Measurements from ENCODE around the gene PLIN5. TPM values are rescaled to one million over a fixed set of nuclear protein-coding genes. Genes with fewer than 3 reads are reported as not detected.

PLIN5 gene
- total and polyA plus RNA-seq, 4 donors = 13.3 to 83.8 (median 56.6) TPM

DNA sequence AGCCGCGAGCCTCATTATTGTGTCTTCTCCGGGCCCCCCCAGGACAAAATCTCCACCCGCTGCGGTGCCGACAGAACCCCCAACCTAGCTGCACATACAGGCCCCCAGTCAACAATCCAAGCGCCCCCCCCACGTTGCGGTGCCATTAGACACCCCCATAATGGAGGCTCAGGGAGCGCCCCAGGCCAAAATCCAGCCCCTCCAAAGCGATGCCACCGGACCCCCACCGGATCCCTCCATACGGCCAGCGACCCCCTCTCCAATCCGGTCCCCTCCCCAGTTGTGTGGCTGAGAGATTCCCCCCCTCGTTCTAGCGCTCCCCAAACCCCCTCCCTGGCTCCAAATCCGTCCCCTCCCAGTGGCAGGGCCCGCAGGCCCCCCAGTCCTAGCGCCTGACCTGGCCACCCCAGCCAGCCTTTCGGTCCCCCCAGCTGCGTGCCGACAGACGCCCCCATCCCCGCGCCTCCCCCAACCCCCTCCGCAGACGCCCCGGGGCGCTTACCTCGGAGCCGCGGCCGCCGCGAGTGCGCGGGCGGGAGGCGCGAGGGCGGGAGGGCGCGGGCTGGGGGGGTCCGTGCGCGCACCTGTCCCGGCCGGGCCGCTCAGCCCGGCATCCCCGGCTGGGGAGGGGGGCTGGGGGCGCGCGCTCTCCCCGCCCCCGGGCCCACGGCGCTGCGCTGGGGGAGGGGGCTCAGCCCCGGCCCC, 46.1 kb upstream of the PLIN5 start:
- H3K4me3 ChIP-seq (ENCODE audit: low read depth in 1 of 3, low read length in 3 of 3) = peak overlapping the region in 1 of 3 donors; percentile 40
- no peaks in the 10 kb centered on the region for H3K36me3 ChIP-seq (ENCODE audit: control insufficient read depth in 4 of 4, insufficient read depth in 3 of 4, low read depth in 1 of 4, low read length in 3 of 4)
- H3K27me3 ChIP-seq (ENCODE audit: control insufficient read depth in 4 of 4, insufficient read depth in 4 of 4, low read length in 3 of 4) = peaks cover 0 to 3% (median under 1%) of the 10 kb centered on the region in 4 donors
- H3K27ac ChIP-seq (ENCODE audit: low read depth in 1 of 2, low read length in 2 of 2) = no peak overlapping the region
- DNase-seq (ENCODE audit: low spot score) = no peak
- H3K9me3 ChIP-seq (ENCODE audit: control insufficient read depth in 4 of 4, low read length in 3 of 4) = no peaks in the 10 kb centered on the region
- WGBS = 2% methylated on average over 62 of the region's 62 CpGs
- no peak overlapping the region for H3K9ac ChIP-seq (ENCODE audit: low read depth in 1 of 2, low read length in 2 of 2)
- TF ChIP-seq HNF4G (IDR thresholded peaks at IDR 0.05) (no peak), EGR1 (IDR thresholded peaks at IDR 0.05; ENCODE audit: low read depth in 2 of 2) (no peak)
- TF ChIP-seq, protein P1, sequence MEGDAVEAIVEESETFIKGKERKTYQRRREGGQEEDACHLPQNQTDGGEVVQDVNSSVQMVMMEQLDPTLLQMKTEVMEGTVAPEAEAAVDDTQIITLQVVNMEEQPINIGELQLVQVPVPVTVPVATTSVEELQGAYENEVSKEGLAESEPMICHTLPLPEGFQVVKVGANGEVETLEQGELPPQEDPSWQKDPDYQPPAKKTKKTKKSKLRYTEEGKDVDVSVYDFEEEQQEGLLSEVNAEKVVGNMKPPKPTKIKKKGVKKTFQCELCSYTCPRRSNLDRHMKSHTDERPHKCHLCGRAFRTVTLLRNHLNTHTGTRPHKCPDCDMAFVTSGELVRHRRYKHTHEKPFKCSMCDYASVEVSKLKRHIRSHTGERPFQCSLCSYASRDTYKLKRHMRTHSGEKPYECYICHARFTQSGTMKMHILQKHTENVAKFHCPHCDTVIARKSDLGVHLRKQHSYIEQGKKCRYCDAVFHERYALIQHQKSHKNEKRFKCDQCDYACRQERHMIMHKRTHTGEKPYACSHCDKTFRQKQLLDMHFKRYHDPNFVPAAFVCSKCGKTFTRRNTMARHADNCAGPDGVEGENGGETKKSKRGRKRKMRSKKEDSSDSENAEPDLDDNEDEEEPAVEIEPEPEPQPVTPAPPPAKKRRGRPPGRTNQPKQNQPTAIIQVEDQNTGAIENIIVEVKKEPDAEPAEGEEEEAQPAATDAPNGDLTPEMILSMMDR (IDR thresholded peaks at IDR 0.05; ENCODE audit: low read depth, low read length, missing input control) = no peak
- H3K4me1 ChIP-seq (ENCODE audit: control insufficient read depth in 4 of 4, insufficient read depth in 4 of 4, low read length in 3 of 4) = peaks cover 9 to 16% (median 11%) of the 10 kb centered on the region in 4 donors

DNA sequence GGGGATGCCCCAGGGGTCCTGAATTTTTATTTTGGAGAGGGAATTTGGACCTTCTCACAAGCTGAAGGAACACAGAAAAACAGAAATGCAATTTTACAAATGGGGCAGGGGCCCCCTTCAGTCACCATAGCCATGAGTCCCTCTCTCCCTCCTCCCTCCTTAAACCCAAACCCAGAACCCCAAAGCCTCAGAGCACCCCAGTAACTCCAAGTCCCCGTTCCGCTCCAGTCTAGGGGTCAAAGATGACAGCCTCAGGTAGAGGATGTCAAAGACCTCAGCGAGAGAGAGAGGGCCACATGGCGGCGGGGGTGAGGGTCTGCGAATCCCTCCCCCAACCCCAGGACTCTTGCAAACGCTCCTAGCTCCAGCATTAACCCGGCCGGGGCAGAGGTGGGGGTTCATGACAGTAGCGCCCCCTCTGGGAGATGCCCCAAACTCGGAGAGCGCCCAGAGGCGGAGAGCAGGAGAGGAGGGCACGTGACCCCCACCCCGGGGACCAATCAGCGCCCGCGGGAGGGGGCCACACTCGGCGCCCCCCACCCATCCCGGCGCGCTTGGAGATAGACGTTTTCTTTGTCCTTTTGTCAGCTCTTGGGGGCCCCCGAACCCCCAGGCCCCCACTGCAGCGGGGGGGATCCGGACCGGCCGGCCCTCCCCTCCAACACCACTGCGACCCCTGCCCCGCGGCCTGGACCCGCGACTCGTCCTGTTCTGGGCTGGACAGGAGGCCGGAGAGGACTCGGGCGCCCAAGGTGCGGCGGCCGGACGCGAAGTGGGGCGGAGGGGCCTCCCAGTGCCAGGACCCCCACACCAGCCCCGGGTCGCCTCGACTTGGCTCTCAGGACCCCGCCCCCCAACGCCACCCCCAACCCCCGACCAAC, 45.2 kb upstream of the PLIN5 start:
- whole genome bisulfite sequencing = 8% methylated on average over 50 of the region's 50 CpGs
- H3K27ac ChIP-seq (ENCODE audit: low read depth in 1 of 2, low read length in 2 of 2) = no peak overlapping the region
- no peak for DNase-seq (ENCODE audit: low spot score)
- no peaks in the 10 kb centered on the region for H3K36me3 ChIP-seq (ENCODE audit: control insufficient read depth in 4 of 4, insufficient read depth in 3 of 4, low read depth in 1 of 4, low read length in 3 of 4)
- H3K27me3 ChIP-seq (ENCODE audit: control insufficient read depth in 4 of 4, insufficient read depth in 4 of 4, low read length in 3 of 4) = peaks cover 0 to 5% (median 2%) of the 10 kb centered on the region in 4 donors
- peaks cover 9 to 16% (median 11%) of the 10 kb centered on the region in 4 donors for H3K4me1 ChIP-seq (ENCODE audit: control insufficient read depth in 4 of 4, insufficient read depth in 4 of 4, low read length in 3 of 4)
- TF ChIP-seq FOXA2 (IDR thresholded peaks at IDR 0.05) = no peak
- TF ChIP-seq FOXA1 (IDR thresholded peaks at IDR 0.05) = no peak
- TF ChIP-seq RXRA (IDR thresholded peaks at IDR 0.05) = no peak
- no peak overlapping the region for H3K9ac ChIP-seq (ENCODE audit: low read depth in 1 of 2, low read length in 2 of 2)
- peak overlapping the region in 1 of 3 donors; percentile 6 for H3K4me3 ChIP-seq (ENCODE audit: low read depth in 1 of 3, low read length in 3 of 3)
- no peaks in the 10 kb centered on the region for H3K9me3 ChIP-seq (ENCODE audit: control insufficient read depth in 4 of 4, low read length in 3 of 4)

DNA sequence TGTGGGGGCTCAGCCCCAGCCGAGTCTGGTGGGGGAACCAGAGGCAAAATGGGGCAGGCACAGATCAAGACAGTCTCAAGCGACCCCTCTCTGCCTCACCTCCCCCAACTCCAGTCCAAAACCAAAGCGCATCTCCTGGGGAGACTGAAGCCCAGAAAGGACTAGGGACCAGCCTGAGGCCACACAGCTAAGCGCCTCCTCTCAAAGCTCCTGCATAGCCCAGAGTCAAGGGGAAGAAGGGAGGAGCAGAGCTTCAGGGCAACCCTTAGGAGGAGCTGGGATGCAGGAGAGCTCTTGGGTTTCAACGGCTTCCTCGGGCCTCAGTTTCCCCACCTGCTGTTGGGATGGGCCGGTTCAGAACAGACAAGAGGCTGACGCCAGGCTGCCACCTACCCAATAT, 44.4 kb upstream of the PLIN5 start:
- TF ChIP-seq, protein P2, sequence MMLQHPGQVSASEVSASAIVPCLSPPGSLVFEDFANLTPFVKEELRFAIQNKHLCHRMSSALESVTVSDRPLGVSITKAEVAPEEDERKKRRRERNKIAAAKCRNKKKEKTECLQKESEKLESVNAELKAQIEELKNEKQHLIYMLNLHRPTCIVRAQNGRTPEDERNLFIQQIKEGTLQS (IDR thresholded peaks at IDR 0.05) = no peak
- TF ChIP-seq SP1 (IDR thresholded peaks at IDR 0.05) (no peak), HNF4A (conservative IDR thresholded peaks at IDR 0.05) (no peak), EGR1 (IDR thresholded peaks at IDR 0.05; ENCODE audit: low read depth in 2 of 2) (no peak), JUND (IDR thresholded peaks at IDR 0.05) (no peak), RXRA (IDR thresholded peaks at IDR 0.05) (no peak), FOXA2 (IDR thresholded peaks at IDR 0.05) (no peak), FOXA1 (IDR thresholded peaks at IDR 0.05) (no peak), RAD21 (IDR thresholded peaks at IDR 0.05) (no peak)
- TF ChIP-seq, protein P1 (IDR thresholded peaks at IDR 0.05; ENCODE audit: low read depth, low read length, missing input control) = no peak
- TF ChIP-seq, protein P3, sequence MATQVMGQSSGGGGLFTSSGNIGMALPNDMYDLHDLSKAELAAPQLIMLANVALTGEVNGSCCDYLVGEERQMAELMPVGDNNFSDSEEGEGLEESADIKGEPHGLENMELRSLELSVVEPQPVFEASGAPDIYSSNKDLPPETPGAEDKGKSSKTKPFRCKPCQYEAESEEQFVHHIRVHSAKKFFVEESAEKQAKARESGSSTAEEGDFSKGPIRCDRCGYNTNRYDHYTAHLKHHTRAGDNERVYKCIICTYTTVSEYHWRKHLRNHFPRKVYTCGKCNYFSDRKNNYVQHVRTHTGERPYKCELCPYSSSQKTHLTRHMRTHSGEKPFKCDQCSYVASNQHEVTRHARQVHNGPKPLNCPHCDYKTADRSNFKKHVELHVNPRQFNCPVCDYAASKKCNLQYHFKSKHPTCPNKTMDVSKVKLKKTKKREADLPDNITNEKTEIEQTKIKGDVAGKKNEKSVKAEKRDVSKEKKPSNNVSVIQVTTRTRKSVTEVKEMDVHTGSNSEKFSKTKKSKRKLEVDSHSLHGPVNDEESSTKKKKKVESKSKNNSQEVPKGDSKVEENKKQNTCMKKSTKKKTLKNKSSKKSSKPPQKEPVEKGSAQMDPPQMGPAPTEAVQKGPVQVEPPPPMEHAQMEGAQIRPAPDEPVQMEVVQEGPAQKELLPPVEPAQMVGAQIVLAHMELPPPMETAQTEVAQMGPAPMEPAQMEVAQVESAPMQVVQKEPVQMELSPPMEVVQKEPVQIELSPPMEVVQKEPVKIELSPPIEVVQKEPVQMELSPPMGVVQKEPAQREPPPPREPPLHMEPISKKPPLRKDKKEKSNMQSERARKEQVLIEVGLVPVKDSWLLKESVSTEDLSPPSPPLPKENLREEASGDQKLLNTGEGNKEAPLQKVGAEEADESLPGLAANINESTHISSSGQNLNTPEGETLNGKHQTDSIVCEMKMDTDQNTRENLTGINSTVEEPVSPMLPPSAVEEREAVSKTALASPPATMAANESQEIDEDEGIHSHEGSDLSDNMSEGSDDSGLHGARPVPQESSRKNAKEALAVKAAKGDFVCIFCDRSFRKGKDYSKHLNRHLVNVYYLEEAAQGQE (IDR thresholded peaks at IDR 0.05) = no peak
- peaks cover 0 to 5% (median 2%) of the 10 kb centered on the region in 4 donors for H3K27me3 ChIP-seq (ENCODE audit: control insufficient read depth in 4 of 4, insufficient read depth in 4 of 4, low read length in 3 of 4)
- no peak overlapping the region for H3K27ac ChIP-seq (ENCODE audit: low read depth in 1 of 2, low read length in 2 of 2)
- 85% methylated on average over 8 of the region's 8 CpGs for WGBS
- H3K9ac ChIP-seq (ENCODE audit: low read depth in 1 of 2, low read length in 2 of 2) = no peak overlapping the region
- no peak overlapping the region for H3K4me3 ChIP-seq (ENCODE audit: low read depth in 1 of 3, low read length in 3 of 3)
- no peak for DNase-seq (ENCODE audit: low spot score)
- no peaks in the 10 kb centered on the region for H3K9me3 ChIP-seq (ENCODE audit: control insufficient read depth in 4 of 4, low read length in 3 of 4)
- H3K36me3 ChIP-seq (ENCODE audit: control insufficient read depth in 4 of 4, insufficient read depth in 3 of 4, low read depth in 1 of 4, low read length in 3 of 4) = no peaks in the 10 kb centered on the region
- peaks cover 4 to 9% (median 8%) of the 10 kb centered on the region in 4 donors for H3K4me1 ChIP-seq (ENCODE audit: control insufficient read depth in 4 of 4, insufficient read depth in 4 of 4, low read length in 3 of 4)

Data from liver (tissue), 9 donors.